ENCODE data around the gene SFPQ.

The SFPQ gene

DNA sequence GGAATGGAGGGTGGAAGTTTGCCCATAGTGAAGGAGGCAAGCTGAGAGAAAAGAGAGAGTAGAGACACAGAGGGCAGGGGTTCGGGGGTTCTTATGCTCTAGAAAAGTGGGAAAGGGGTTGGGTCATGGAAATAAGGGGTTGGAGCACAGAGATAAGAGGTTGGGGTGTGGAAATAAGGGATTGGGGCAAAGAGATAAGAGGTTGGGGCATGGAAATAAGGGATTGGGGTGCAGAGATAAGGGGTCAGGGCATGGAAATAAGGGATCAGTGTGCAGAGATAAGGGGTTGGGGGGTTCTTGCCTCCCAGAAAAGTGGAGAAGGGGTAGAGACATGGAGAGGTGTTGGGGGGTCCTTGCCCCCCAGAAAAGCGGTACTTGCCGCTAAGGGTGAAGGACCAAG lies 56.2 kb downstream of the SFPQ start:
- no peak for DNase-seq
